Bronchial epithelial cell (primary cell): ENCODE results near the gene PIK3R5. TPM values are rescaled to one million over a fixed set of nuclear protein-coding genes. Genes with fewer than 3 reads are reported as not detected.

Experiments used
- DNase-seq: peaks from one replicate; pipeline ENCODE4 v3.0.0-alpha.2; 2010; ENCODE audit warnings: low read depth
- FAIRE-seq: peaks from 2 replicates; lab custom pipeline; 2011; peaks lifted over from hg19 to GRCh38; lab: Jason Lieb, UNC
- H3K27me3 ChIP-seq: 2 replicates; pipeline ENCODE4 v1.5.1; 2011; ENCODE audit warnings: low read length; ENCODE audit not compliant: control insufficient read depth, insufficient read depth
- H3K36me3 ChIP-seq: 2 replicates; pipeline ENCODE4 v1.5.1; 2011; ENCODE audit warnings: low read length; ENCODE audit not compliant: control insufficient read depth, insufficient read depth
- H3K4me3 ChIP-seq: 2 replicates; pipeline ENCODE4 v1.5.1; 2011; ENCODE audit warnings: mild to moderate bottlenecking, low read depth, low read length, control low read depth
- CTCF ChIP-seq: IDR thresholded peaks from 2 replicates; pipeline ENCODE4 v1.5.1; 2011; ENCODE audit warnings: mild to moderate bottlenecking, moderate library complexity, low read length, control low read depth, inconsistent platforms; ENCODE audit not compliant: insufficient read depth, severe bottlenecking
- total RNA-seq: library from RNA; depleted of rRNA; stranded (reverse); fragments of >200 nt; gene quantifications from 2 replicates; pipeline ENCODE4 v1.2.1, GENCODE V29; 2014

PIK3R5 gene
- total RNA-seq, 1 donor from 2014 or later: not detected

GRCh38 chr17:8918807-8919465, 46.6 kb downstream of the PIK3R5 start:
- DNase-seq (peak; percentile 40), FAIRE-seq (no peak)
- Histone ChIP-seq H3K27me3 (no peaks in the 10 kb centered on the region), H3K4me3 (no peak overlapping the region), H3K36me3 (no peaks in the 10 kb centered on the region)
- TF ChIP-seq CTCF: no peak

DNA sequence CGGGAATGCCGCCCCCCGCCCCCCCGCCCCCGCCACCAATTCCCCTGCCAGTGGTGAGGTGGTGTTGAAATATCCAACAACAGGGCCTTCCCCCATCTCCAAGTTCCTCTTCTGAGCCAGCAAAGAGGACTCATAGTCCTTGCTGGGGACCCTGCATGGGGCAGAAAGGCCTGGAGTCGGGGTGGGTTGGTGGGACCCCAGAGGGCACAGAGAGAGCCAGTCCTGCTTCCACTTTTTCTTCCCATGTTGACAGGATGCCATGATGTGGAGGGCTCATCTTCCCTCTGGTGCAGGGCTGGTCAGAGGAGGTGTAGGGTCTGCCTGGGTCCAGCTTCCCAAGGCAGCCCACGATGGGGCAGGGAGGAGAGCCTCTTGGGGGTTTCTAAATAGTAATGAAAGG, 49.0 kb downstream of the PIK3R5 start:
- DNase-seq (no peak), FAIRE-seq (no peak)
- no peaks in the 10 kb centered on the region for H3K36me3 ChIP-seq
- no peak for TF ChIP-seq CTCF
- H3K27me3 ChIP-seq: no peaks in the 10 kb centered on the region
- H3K4me3 ChIP-seq: no peak overlapping the region

DNA sequence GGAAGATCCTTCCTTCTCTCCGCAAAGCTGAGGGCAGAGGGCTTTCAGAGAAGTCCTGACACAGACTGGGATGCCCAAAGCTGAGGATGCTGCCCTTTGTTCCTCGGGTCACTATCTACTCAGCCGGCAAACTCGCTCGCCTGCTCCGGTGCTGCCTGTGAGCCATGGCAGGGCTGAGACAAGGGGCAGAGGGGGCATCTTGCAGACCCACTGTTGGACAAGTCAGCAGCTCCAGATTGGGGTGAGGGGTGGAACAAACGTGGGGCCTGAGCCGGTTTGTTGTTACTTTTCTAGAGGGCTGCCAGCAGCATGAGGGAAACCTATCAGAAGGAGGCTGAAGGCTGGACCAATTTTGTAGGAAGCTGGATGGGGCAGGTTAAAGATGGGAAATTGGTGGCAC, 51.0 kb downstream of the PIK3R5 start:
- no peaks in the 10 kb centered on the region for H3K27me3 ChIP-seq
- no peak overlapping the region for H3K4me3 ChIP-seq
- H3K36me3 ChIP-seq: no peaks in the 10 kb centered on the region
- DNase-seq (no peak), FAIRE-seq (no peak)
- TF ChIP-seq CTCF: no peak

DNA sequence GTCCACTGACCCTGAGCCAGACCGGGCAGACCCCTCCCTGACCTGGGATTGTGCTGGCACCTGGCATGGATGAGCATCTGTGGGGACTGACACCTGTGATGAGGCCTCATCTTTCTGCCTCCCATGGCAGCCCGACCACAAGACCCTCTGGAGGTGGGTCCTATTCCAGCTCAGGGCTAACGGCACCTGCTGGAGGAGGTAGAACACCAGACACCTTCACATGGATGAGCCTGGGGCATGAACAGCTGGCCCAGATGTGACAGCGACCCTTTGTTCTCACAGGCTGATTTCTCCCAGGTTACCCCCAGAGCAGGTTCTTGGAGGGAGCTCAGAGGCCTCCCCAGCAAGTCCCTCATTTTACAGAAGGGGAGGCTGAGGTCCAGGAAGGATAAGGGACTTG, 51.6 kb downstream of the PIK3R5 start:
- TF ChIP-seq CTCF: no peak
- FAIRE-seq: no peak
- Histone ChIP-seq H3K36me3 (no peaks in the 10 kb centered on the region), H3K4me3 (no peak overlapping the region), H3K27me3 (no peaks in the 10 kb centered on the region)
- no peak for DNase-seq

DNA sequence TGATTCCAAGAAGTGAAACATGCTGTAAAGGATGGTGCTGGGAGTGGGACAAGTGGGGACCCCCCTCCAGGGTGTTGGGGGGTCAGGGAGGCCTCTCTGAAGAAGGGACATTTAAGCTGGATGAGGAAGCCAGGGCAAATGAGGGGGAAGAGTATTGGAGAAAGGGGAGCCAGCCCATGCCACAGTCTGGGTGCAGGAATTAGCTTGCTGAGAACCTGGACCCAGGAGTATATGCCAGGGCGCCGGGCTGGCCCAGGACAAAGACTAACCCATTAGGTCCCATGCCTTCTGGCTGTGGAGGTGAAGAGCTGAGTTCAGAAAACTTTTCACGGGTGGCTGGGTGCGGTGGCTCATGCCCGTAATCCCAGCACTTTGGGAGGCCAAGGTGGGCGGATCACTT, 52.4 kb downstream of the PIK3R5 start:
- Histone ChIP-seq H3K27me3 (no peaks in the 10 kb centered on the region), H3K36me3 (no peaks in the 10 kb centered on the region), H3K4me3 (no peak overlapping the region)
- DNase-seq (no peak), FAIRE-seq (no peak)
- TF ChIP-seq CTCF: no peak
